Activated naive CD4-positive, alpha-beta T cell treated with anti-CD3 and anti-CD28 coated beads for 36 hours (primary cell): Measurements from ENCODE around the gene SIGMAR1. TPM values are rescaled to one million over a fixed set of nuclear protein-coding genes. Genes with fewer than 3 reads are reported as not detected.

ENCODE experiments used
- CTCF ChIA-PET: fragments of 350-600 bp; sonication (Branson Sonifier 250); formaldehyde crosslinking; loops from one replicate; lab custom pipeline; 2021; ENCODE audit warnings: antibody characterized with exemption; lab: Charles Lee
- DNase-seq: peaks from one replicate; pipeline ENCODE4 v3.0.0-alpha.2; 2020
- H3K27ac Mint-ChIP-seq: one replicate; pipeline ENCODE4 v1.8.0; 2021; ENCODE audit warnings: mild to moderate bottlenecking, mixed read lengths
- H3K27me3 Mint-ChIP-seq: one replicate; pipeline ENCODE4 v1.8.0; 2021; ENCODE audit warnings: low read depth, mixed read lengths
- H3K36me3 Mint-ChIP-seq: one replicate; pipeline ENCODE4 v1.8.0; 2021; ENCODE audit warnings: low read depth, mixed read lengths
- H3K4me1 Mint-ChIP-seq: one replicate; pipeline ENCODE4 v1.8.0; 2021; ENCODE audit warnings: low read depth, mixed read lengths
- H3K4me3 Mint-ChIP-seq: one replicate; pipeline ENCODE4 v1.8.0; 2021; ENCODE audit warnings: mild to moderate bottlenecking, moderate library complexity, mixed read lengths
- H3K9me3 Mint-ChIP-seq: one replicate; pipeline ENCODE4 v1.8.0; 2021; ENCODE audit warnings: mixed read lengths
- intact Hi-C: fragments of 100-400 bp; cut with micrococcal nuclease; formaldehyde crosslinking; loops from one replicate; pipeline ENCODE4 v1.15.1; 2023
- total RNA-seq, 2 experiments: library from RNA; stranded (reverse); gene quantifications; one replicate each; pipeline ENCODE4 v1.2.3, GENCODE V29; 2021

Gene SIGMAR1
- total RNA-seq, 2 experiments from 2014 or later, result 58.9 TPM

DNA sequence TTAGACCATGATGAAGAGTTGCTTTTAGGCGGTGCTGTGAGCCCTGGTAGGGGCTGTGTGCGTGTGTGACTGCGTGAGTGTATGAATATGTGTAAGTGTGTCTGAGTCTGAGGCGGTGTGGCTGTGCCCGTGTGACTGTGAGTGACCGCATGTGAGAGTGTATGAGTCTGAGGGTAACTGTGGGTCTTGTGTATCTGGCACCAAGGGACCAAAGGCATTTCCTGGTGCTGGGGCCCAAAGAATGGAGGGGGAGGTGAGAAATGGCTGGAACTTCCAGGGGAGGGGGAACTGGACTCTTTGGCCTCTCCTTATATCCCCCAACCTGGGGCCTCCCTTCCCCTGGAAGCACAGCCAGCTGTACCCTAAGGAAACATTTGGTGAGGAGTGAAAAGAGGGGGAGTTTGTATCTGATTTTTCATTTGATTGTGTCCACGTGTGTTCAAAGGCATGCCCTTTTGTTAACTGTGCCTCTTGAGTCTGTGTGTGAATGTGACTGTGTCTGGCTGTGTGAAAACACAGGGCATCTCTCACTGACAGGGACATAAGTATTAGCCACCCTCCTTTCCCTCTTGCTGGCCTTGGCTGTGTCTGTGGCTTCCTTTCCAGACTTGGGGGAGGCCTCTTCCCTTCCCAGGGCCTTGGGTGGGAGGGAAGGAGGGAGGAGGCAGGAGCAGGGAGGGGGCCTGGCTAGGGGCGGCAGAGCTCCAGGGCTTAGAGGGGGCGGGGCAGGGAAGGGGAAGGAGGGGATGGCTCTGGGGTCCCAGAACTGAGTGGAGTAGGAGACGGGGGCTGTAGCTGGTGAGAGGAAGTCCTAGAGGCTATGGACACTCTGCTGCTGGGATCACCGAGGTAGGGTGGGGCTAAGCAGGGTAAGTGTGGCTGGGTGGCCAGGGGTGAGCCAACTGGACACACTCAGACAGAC, 15.8 kb upstream of the SIGMAR1 start:
- no peak overlapping the region for H3K4me3 Mint-ChIP-seq
- no peaks in the 10 kb centered on the region for H3K9me3 Mint-ChIP-seq
- intact Hi-C loops, result no loop called here
- DNase-seq, result no peak
- CTCF ChIA-PET, result interaction anchor here (1.0 to 1.2 kb wide), 2 partner anchors 10 to 49 kb away, joined by 3 to 4 read pairs; no protein-coding TSS in a partner anchor
- H3K27ac Mint-ChIP-seq, result no peak overlapping the region
- no peaks in the 10 kb centered on the region for H3K27me3 Mint-ChIP-seq
- H3K36me3 Mint-ChIP-seq, result peaks cover 10% of the 10 kb centered on the region
- H3K4me1 Mint-ChIP-seq, result peaks cover 17% of the 10 kb centered on the region

DNA sequence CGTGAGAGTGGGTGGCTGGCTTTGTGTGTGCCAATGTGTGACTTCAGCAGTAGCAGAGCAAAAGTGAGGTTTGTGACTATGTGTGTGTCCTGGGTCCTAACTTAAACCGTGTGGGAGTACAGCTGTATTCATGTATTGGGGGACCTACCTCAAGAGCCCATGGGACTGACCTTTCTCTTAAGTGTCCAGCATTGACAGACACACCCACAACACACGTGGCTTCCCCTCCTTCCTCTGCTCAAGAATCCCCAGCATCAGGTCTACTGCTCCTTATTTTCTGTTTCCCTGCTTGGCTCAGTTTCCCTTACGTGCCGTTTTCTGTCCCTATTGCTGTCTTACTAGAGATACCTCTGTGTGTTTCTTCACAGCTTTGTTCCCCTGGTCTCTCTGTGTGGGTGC, 15.0 kb upstream of the SIGMAR1 start:
- intact Hi-C loops, result no loop called here
- CTCF ChIA-PET, result interaction anchor here (1.0 to 1.2 kb wide), 2 partner anchors 9 to 50 kb away, joined by 3 to 4 read pairs; no protein-coding TSS in a partner anchor
- no peak for DNase-seq

DNA sequence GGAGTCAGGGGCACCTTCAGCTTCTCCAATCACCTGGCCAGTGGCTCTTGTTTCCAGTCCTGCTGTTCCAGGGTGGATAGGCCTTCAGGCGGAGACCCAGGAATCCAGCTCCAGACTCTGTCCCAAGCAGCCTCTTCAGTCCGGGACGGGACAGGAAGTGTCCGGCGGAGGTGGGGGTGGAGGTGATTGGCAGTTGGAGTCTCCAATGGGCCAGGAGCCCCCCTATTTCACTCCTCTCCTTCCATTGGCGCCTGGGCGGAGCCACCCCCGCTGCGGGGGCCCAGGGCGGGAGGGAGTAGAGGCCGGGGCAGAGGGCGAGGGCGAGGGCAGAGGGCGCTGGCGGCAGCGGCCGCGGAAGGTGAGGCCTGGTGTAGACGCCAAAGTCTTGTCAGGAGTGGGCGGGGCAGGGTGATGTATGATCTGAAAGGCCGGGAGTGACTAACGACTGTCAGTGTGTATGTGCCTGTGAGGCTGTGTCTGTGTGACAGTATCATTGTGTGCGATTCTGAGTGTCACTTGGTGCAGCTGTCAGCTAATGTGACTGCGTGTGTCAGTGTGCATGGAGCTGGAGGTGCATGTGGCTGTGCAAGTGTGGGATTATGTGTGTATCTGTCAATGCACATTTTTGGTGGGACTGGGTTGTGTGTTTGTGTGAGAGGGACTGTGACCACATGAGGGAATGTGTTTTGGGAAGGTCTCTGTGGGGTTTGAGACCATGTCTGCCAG, 14.5 kb upstream of the SIGMAR1 start, which contains the start of gene IL11RA:
Gene IL11RA, plus strand, starts transcription at position 310 of the 726 bp plus-strand sequence. CDS start 3,033 bp downstream, outside the sequence.
- no peak within 1 kb of the TSS for H3K4me3 Mint-ChIP-seq
- intact Hi-C loops, result no loop called here
- no peaks in the 10 kb centered on the region for H3K9me3 Mint-ChIP-seq
- CTCF ChIA-PET, result interaction anchor here (1.2 to 2.6 kb wide), 2 partner anchors 18 to 50 kb away, joined by 3 to 9 read pairs; no protein-coding TSS in a partner anchor
- peak within 1 kb of the TSS; percentile 67 for H3K27ac Mint-ChIP-seq
- peak; percentile 78 for DNase-seq
- H3K36me3 Mint-ChIP-seq, result peaks cover 17% of the 10 kb centered on the region
- H3K27me3 Mint-ChIP-seq, result no peaks in the 10 kb centered on the region
- peaks cover 28% of the 10 kb centered on the region for H3K4me1 Mint-ChIP-seq

More for the DNA sequence above, 15.0 kb upstream of the SIGMAR1 start:
- H3K27ac Mint-ChIP-seq, result peak overlapping the region; percentile 67
- H3K4me1 Mint-ChIP-seq, result peaks cover 25% of the 10 kb centered on the region
- H3K36me3 Mint-ChIP-seq, result peaks cover 17% of the 10 kb centered on the region
- H3K27me3 Mint-ChIP-seq, result no peaks in the 10 kb centered on the region
- H3K4me3 Mint-ChIP-seq, result no peak overlapping the region
- no peaks in the 10 kb centered on the region for H3K9me3 Mint-ChIP-seq

DNA sequence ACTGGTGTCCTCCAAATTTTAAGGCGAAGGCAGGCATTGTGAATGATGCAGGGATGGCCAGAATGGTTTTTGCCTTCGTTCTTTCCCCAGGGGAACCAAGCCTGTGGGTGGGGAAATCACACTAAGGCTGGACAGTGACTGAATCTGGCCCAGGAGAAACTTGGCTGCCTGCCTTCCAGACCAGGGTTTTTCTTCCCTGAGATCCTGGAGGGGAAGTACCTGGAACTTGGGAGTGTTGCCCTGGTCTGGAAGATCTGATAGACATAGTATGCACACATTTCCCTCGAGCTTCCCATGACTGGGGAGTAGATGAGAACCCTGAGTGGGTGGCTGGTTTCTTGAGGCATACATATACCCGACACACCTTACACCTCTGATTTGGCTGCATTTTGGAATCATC, 13.7 kb upstream of the SIGMAR1 start:
- CTCF ChIA-PET, result interaction anchor here (2.6 kb wide), 1 partner anchor 17 kb away, joined by 9 read pairs; no protein-coding TSS in a partner anchor
- no peaks in the 10 kb centered on the region for H3K9me3 Mint-ChIP-seq
- intact Hi-C loops, result no loop called here
- H3K36me3 Mint-ChIP-seq, result peaks cover 19% of the 10 kb centered on the region
- no peak overlapping the region for H3K27ac Mint-ChIP-seq
- peaks cover 28% of the 10 kb centered on the region for H3K4me1 Mint-ChIP-seq
- no peak for DNase-seq
- no peaks in the 10 kb centered on the region for H3K27me3 Mint-ChIP-seq
- no peak overlapping the region for H3K4me3 Mint-ChIP-seq

DNA sequence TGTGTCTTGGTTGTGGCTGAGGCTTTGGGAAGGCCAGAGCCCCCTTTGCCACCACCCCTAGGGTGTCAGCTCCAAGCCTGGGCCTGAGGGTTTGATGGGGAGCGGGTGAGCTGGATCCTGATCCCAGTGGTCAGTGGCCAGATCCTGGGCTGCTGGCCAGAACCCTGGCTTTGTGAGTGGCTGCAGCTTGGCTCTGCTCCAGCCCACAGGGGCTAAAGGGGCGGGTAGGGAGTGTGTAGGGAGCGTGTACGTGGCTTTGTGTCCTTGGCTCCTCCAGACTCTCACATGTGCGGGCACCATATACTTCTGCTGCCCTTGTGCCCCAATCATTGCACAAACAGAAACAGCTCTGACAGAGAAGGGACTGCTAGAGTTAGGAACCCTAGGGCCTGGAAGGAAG, 13.2 kb upstream of the SIGMAR1 start:
- CTCF ChIA-PET, result interaction anchor here (0.6 to 2.6 kb wide), 2 partner anchors 11 to 16 kb away, joined by 3 to 9 read pairs; no protein-coding TSS in a partner anchor
- H3K27me3 Mint-ChIP-seq, result no peaks in the 10 kb centered on the region
- H3K27ac Mint-ChIP-seq, result no peak overlapping the region
- H3K36me3 Mint-ChIP-seq, result peaks cover 19% of the 10 kb centered on the region
- H3K4me3 Mint-ChIP-seq, result no peak overlapping the region
- no peaks in the 10 kb centered on the region for H3K9me3 Mint-ChIP-seq
- peaks cover 31% of the 10 kb centered on the region for H3K4me1 Mint-ChIP-seq
- intact Hi-C loops, result no loop called here
- DNase-seq, result no peak

DNA sequence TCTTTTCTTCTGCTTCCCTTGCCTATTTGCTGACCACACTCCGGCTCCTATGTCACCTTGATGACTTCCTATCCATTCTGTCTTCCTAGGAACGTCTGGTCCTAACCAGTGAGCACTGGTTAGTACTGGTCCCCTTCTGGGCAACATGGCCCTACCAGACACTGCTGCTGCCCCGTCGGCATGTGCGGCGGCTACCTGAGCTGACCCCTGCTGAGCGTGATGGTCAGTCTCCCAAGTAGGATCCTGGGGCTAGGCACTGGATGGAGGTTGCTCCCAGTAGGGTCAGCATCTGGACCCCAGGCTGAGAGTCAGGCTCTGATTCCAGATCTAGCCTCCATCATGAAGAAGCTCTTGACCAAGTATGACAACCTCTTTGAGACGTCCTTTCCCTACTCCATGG, 11.1 kb upstream of the SIGMAR1 start:
- Mint-ChIP-seq H3K4me1 (peaks cover 31% of the 10 kb centered on the region), H3K9me3 (no peaks in the 10 kb centered on the region), H3K4me3 (peak overlapping the region; percentile 7), H3K36me3 (peaks cover 19% of the 10 kb centered on the region), H3K27me3 (no peaks in the 10 kb centered on the region), H3K27ac (no peak overlapping the region)
- intact Hi-C loops, result loop anchor here (5.0 kb wide), 2 partner anchors 339 to 424 kb away; partner anchors contain the start of genes DNAJB5 and VCP
- no peak for DNase-seq
- CTCF ChIA-PET, result interaction anchor here (1.4 to 4.4 kb wide), 5 partner anchors 10 to 54 kb away, joined by 4 to 51 read pairs (median 8); partner anchors contain the start of gene CCL27

DNA sequence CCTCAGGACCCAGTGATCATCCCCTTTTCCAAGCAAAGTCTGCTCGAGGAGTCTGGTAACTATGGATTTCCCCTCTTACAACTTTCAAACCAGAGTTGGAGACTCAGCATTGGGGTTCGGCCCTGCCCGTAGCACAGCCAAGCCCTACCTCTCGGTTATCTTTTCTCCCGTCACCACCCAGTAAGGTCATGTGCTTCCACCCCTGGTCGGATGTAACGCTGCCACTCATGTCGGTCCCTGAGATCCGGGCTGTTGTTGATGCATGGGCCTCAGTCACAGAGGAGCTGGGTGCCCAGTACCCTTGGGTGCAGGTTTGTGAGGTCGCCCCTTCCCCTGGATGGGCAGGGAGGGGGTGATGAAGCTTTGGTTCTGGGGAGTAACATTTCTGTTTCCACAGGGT, 10.1 kb upstream of the SIGMAR1 start:
- Mint-ChIP-seq H3K4me3 (peak overlapping the region; percentile 86), H3K4me1 (peaks cover 25% of the 10 kb centered on the region)
- CTCF ChIA-PET, result interaction anchor here (0.6 to 4.4 kb wide), 9 partner anchors 9 to 1552 kb away, joined by 3 to 51 read pairs (median 8); partner anchors contain the start of genes CCL27 and SIGMAR1

DNA sequence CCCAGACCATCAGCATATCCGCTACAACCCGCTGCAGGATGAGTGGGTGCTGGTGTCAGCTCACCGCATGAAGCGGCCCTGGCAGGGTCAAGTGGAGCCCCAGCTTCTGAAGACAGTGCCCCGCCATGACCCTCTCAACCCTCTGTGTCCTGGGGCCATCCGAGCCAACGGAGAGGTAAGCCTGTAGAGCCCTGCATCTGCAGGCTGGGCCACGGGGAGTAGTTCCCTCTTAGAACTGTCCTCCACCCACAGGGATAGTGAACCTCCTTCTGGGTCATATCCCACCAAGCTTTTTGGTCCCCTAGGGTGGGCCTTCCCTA, 9.5 kb upstream of the SIGMAR1 start:
- peaks cover 19% of the 10 kb centered on the region for H3K4me1 Mint-ChIP-seq
- intact Hi-C loops, result loop anchor here (5.0 kb wide), 2 partner anchors 340 to 425 kb away; partner anchors contain the start of genes DNAJB5 and VCP
- no peaks in the 10 kb centered on the region for H3K9me3 Mint-ChIP-seq
- peak overlapping the region; percentile 83 for H3K27ac Mint-ChIP-seq
- peaks cover 19% of the 10 kb centered on the region for H3K36me3 Mint-ChIP-seq
- DNase-seq, result no peak
- CTCF ChIA-PET, result interaction anchor here (0.6 to 4.4 kb wide), 14 partner anchors 9 to 1552 kb away, joined by 3 to 51 read pairs (median 4); partner anchors contain the start of genes CCL27, RPP25L and SIGMAR1
- H3K4me3 Mint-ChIP-seq, result peak overlapping the region; percentile 86
- no peaks in the 10 kb centered on the region for H3K27me3 Mint-ChIP-seq

More for the DNA sequence above, 10.1 kb upstream of the SIGMAR1 start:
- Mint-ChIP-seq H3K27me3 (no peaks in the 10 kb centered on the region), H3K9me3 (no peaks in the 10 kb centered on the region), H3K27ac (peak overlapping the region; percentile 83), H3K36me3 (peaks cover 19% of the 10 kb centered on the region)
- intact Hi-C loops, result loop anchor here (5.0 kb wide), 2 partner anchors 340 to 425 kb away; partner anchors contain the start of genes DNAJB5 and VCP
- peak; percentile 38 for DNase-seq

DNA sequence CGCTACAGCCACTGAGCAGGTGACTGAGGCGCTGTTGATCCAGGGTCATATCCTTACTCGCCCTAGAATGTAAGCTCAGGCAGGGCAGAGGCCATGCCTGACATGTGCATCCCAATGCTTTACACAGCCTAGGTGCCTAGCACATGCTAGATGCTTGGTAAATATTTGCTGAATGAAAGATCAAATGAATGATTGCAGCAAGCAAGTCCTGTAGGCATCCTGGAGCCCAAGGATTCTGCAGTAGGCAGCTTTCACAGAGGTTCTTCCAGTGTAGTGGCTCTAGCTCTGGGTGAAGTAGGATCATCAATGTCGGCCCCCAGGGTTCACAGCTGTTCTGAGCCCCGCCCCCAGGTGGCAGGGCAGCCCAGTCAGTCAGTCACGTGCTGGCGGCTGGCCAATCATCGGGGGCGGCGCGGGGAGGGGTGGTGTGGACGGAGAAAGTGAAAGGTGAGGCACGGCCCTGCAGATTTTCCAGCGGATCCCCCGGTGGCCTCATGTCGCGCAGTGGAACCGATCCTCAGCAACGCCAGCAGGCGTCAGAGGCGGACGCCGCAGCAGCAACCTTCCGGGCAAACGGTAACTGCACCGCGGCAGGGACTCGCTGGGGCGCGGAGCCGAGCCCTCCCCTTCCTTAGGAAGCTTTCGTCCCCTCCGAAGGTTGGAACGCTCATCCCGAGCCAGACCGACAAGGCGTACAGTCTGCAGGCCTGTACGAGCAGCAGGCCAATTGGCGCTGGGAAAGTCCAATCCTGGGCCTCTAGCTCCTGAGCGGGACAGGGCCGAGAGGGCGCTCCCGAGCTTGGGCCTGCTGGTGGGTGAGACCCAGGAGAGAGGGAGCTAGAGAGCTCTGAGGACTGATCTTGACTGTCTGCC, 8.9 kb upstream of the SIGMAR1 start, which contains the start of gene GALT:
Gene GALT, plus strand, starts transcription at position 465 of the 873 bp plus-strand sequence. Its CDS starts 30 bp downstream, at position 495.
- Mint-ChIP-seq H3K9me3 (no peaks in the 10 kb centered on the region), H3K27me3 (no peaks in the 10 kb centered on the region), H3K4me1 (peaks cover 18% of the 10 kb centered on the region), H3K27ac (peak within 1 kb of the TSS; percentile 83), H3K4me3 (peak within 1 kb of the TSS; percentile 86), H3K36me3 (peaks cover 19% of the 10 kb centered on the region)
- DNase-seq, result peak; percentile 98
- CTCF ChIA-PET, result interaction anchor here (0.6 to 4.4 kb wide), 14 partner anchors 8 to 281 kb away, joined by 3 to 51 read pairs (median 4); partner anchors contain the start of genes CCL27, RPP25L and SIGMAR1
- intact Hi-C loops, result loop anchor here (1.0 to 5.0 kb wide), 6 partner anchors 8 to 426 kb away; partner anchors contain the start of genes DNAJB5 and VCP

DNA sequence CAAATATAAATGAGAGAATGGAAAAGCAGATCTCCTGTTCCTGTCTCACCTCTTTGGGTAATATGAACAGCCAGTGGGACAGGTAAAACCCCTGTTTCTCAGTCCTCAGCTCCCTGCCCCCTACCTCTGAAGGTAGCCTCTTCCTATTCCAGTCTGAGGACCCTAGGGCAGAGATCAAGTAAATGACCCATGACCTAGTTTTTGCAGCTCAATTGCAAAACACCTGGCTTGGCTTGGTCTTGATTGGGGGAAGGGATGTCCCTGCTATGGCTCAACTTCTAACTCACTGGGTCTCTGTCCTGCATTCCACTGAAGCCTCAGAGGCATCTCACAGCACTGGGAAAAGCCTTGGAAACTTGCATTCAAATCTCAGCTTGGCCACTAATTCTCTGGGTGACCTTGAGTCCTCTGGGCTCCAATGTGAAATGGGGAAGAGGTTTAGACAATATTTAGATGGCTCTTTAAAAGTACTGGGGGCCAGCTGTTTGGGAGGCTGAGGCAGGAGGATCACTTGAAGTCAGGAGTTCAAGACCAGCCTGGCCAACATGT, 7.3 kb upstream of the SIGMAR1 start:
- Mint-ChIP-seq H3K27me3 (no peaks in the 10 kb centered on the region), H3K36me3 (peaks cover 17% of the 10 kb centered on the region), H3K4me3 (no peak overlapping the region), H3K27ac (no peak overlapping the region), H3K9me3 (no peaks in the 10 kb centered on the region), H3K4me1 (peaks cover 18% of the 10 kb centered on the region)
- intact Hi-C loops, result loop anchor here (5.0 kb wide), 2 partner anchors 342 to 427 kb away; partner anchors contain the start of genes DNAJB5 and VCP
- DNase-seq, result no peak
- CTCF ChIA-PET, result interaction anchor here (0.6 to 3.8 kb wide), 7 partner anchors 10 to 1522 kb away, joined by 3 to 32 read pairs (median 4); partner anchors contain the start of genes CCL27 and RPP25L
